ENCODE measurements around the gene TEX52. TPM values are rescaled to one million over a fixed set of nuclear protein-coding genes. Genes with fewer than 3 reads are reported as not detected.

The TEX52 gene
- total and polyA plus RNA-seq, 2 of the 8 experiments (the other 6 are each of a cell fraction or from before 2014, with no cell fraction given), result not detected

DNA sequence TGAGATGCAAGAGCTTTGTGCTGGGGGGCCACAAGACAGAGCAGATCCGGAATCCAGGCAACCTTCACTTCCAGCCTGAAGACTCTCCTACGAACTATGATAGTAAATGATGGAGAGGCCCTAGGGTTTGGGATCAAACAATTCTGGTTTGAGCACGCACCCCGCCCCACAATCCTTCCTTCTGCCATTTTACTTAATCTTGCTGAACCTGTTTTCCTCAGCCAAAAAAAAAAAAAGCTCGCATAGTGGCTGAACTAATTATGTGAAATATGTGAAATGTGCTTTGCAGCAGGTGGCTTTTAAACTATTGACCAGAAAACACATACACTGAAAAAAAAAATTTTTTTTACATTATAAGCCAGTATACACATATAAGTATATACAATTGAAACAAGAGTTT, 45.0 kb downstream of the TEX52 start:
- no peak for FAIRE-seq
- CTCF ChIA-PET (ENCODE audit: partially characterized antibody), result interaction anchor here (0.6 to 3.4 kb wide), 5 partner anchors 16 to 132 kb away, joined by 3 to 14 read pairs (median 5); partner anchors contain the start of gene NRIP2
- Histone ChIP-seq H3K4me1 (replicated peaks in 1 of 4; ENCODE audit: control insufficient read depth in 3 of 4, insufficient read depth in 4 of 4, low read length in 3 of 4) (peaks cover 0 to 3% (median 0%) of the 10 kb centered on the region in 4 experiments; a peak in 3 of 7 replicates), H2BK12ac (ENCODE audit: low read depth, low read length) (no peak overlapping the region), H2AK5ac (ENCODE audit: low read depth, low read length) (no peak overlapping the region), H3K56ac (replicated peaks; ENCODE audit: insufficient read length, low read depth, low read length) (no peak overlapping the region), H3K36me3 (ENCODE audit: control insufficient read depth in 2 of 4, insufficient read depth in 4 of 4, low read length in 3 of 4) (no peaks in the 10 kb centered on the region; a peak in 1 of 8 replicates), H2BK5ac (ENCODE audit: low read depth, low read length) (no peak overlapping the region), H2BK20ac (ENCODE audit: low read length) (no peak overlapping the region), H2BK120ac (replicated peaks; ENCODE audit: low read depth, low read length) (no peak overlapping the region), H3K27ac (ENCODE audit: low read depth, low read length) (no peak overlapping the region), H3K9me3 (ENCODE audit: insufficient read depth in 2 of 2, low read depth in 1 of 2, low read length in 1 of 2) (no peaks in the 10 kb centered on the region), H4K8ac (ENCODE audit: extremely low read depth, insufficient read depth, low read length) (no peak overlapping the region), H4K20me1 (replicated peaks in 1 of 2; ENCODE audit: control insufficient read depth in 1 of 2, insufficient read depth in 2 of 2, low read length in 2 of 2) (no peaks in the 10 kb centered on the region), H2AFZ (ENCODE audit: low read length) (no peak overlapping the region), H4K5ac (ENCODE audit: insufficient read length, low read depth, low read length) (no peak overlapping the region), H3K79me2 (ENCODE audit: control insufficient read depth in 1 of 2, insufficient read depth in 2 of 2, low read length in 2 of 2) (peaks cover 0 to 26% of the 10 kb centered on the region in 2 experiments; a peak in 2 of 4 replicates), H3K4me2 (ENCODE audit: insufficient read depth in 1 of 2, low read depth in 2 of 2, low read length in 2 of 2) (peak overlapping the region; percentile 1 to 37; a peak in 2 of 4 replicates), H3K14ac (ENCODE audit: insufficient read length) (no peak overlapping the region), H3K9ac (replicated peaks in 1 of 4; ENCODE audit: extremely low read depth in 1 of 4, low read depth in 3 of 4, low read length in 3 of 4) (no peak overlapping the region), H4K91ac (replicated peaks; ENCODE audit: insufficient read length, low read length) (no peak overlapping the region), H3K23ac (ENCODE audit: insufficient read length) (no peak overlapping the region), H3K18ac (ENCODE audit: extremely low read depth, low read length) (no peak overlapping the region), H3K23me2 (ENCODE audit: low read depth, low read length) (0 out of 2 replicates have a peak, but pooled peaks cover 3% of the 10 kb centered on the region), H3K4me3 (ENCODE audit: extremely low read depth in 1 of 4, insufficient read depth in 2 of 4, low read depth in 3 of 4, low read length in 4 of 4) (peak overlapping the region in 1 of 4 experiments; percentile 80; a peak in 2 of 8 replicates), H3K4ac (replicated peaks; ENCODE audit: insufficient read length, low read depth, low read length) (no peak overlapping the region), H3K79me1 (ENCODE audit: low read depth, low read length) (no peaks in the 10 kb centered on the region; the same call in 1 of the 2 replicates), H2BK15ac (ENCODE audit: low read length) (no peak overlapping the region), H3K27me3 (replicated peaks in 1 of 4; ENCODE audit: control insufficient read depth in 3 of 4, extremely low read depth in 1 of 4, insufficient read depth in 3 of 4, low read length in 3 of 4) (no peaks in the 10 kb centered on the region)
- DNase-seq (ENCODE audit: low read depth in 1 of 2, low spot score in 2 of 2), result no peak
- POLR2A ChIA-PET (ENCODE audit: partially characterized antibody), result interaction anchor here (1.4 to 6.4 kb wide), 7 partner anchors 10 to 98 kb away, joined by 3 to 54 read pairs (median 10); partner anchors contain the start of gene FKBP4
- 81% methylated on average over 5 of the region's 5 CpGs; no CpG with 5 or more reads in 1 of the 2 experiments for whole genome bisulfite sequencing, 2 experiments (ENCODE audit: extremely low coverage in 1 of 2, insufficient coverage in 1 of 2, insufficient read length in 1 of 2, insufficient replicate concordance in 2 of 2, low coverage in 1 of 2, low lambda C conversion rate in 2 of 2, missing lambda C conversion rate in 1 of 2)
- no peak for TF ChIP-seq POLR2A (IDR thresholded peaks at IDR 0.05; ENCODE audit: control extremely low read depth in 1 of 2, low read depth in 2 of 2, low read length in 2 of 2)
- TF ChIP-seq BACH1 (IDR thresholded peaks at IDR 0.05; ENCODE audit: low read length), result no peak
- TF ChIP-seq GABPA (IDR thresholded peaks at IDR 0.05; ENCODE audit: borderline replicate concordance, insufficient read depth, low read length), result no peak
- TF ChIP-seq YY1 (IDR thresholded peaks at IDR 0.05; ENCODE audit: low read depth, low read length), result no peak
- TF ChIP-seq ZNF274 (IDR thresholded peaks at IDR 0.05; ENCODE audit: borderline replicate concordance, extremely low read depth, low read length), result no peak
- no peak for TF ChIP-seq SP2 (IDR thresholded peaks at IDR 0.05; ENCODE audit: low read length)
- TF ChIP-seq, protein P1, sequence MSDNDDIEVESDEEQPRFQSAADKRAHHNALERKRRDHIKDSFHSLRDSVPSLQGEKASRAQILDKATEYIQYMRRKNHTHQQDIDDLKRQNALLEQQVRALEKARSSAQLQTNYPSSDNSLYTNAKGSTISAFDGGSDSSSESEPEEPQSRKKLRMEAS (IDR thresholded peaks at IDR 0.05), result no peak
- no peak for TF ChIP-seq GTF2F1 (IDR thresholded peaks at IDR 0.05; ENCODE audit: borderline replicate concordance, low read depth, low read length)
- no peak for TF ChIP-seq CHD2 (IDR thresholded peaks at IDR 0.05; ENCODE audit: low read length)
- no peak for TF ChIP-seq POLR2AphosphoS5 (IDR thresholded peaks at IDR 0.05; ENCODE audit: low read depth, low read length)
- no peak for TF ChIP-seq SRF (IDR thresholded peaks at IDR 0.05; ENCODE audit: low read depth, low read length)
- TF ChIP-seq RFX5 (IDR thresholded peaks at IDR 0.05; ENCODE audit: borderline replicate concordance, low read depth, low read length), result no peak
- no peak for TF ChIP-seq RAD21 (IDR thresholded peaks at IDR 0.05 in 1 of 2, conservative IDR thresholded peaks at IDR 0.05 in 1 of 2; ENCODE audit: low read depth in 2 of 2, low read length in 2 of 2)
